AG20443 (cell line): ENCODE measurements around the gene CD44.
"Not testable (repeated sequence)": the region's sequence is repeated elsewhere in the genome, so short reads cannot be mapped to it uniquely, and the experiment has no call there.

Source experiments
- DNase-seq: peaks from one replicate; pipeline ENCODE4 v3.0.0; 2012; ENCODE audit warnings: low spot score, mixed read lengths

The CD44 gene

GRCh38 chr11:35138943-35139721, at the start of gene CD44:
CD44 (plus strand) TSS chr11:35139171; CDS start chr11:35139304, 133 bp downstream.
- DNase-seq, result peak; percentile 95

GRCh38 chr11:35089666-35090065, 49.3 kb upstream of the CD44 start:
- no peak for DNase-seq

GRCh38 chr11:35090125-35090524, 48.8 kb upstream of the CD44 start:
- no peak for DNase-seq

- DNase-seq, result not testable (repeated sequence)
Observed at GRCh38 chr11:35090991-35091390, 48.0 kb upstream of the CD44 start.

GRCh38 chr11:35096723-35097122, 42.2 kb upstream of the CD44 start:
- DNase-seq, result no peak

GRCh38 chr11:35097814-35098455, 41.0 kb upstream of the CD44 start:
- no peak for DNase-seq

- DNase-seq, result no peak
Observed at GRCh38 chr11:35098855-35099254, 40.1 kb upstream of the CD44 start.

GRCh38 chr11:35099278-35100012, 39.5 kb upstream of the CD44 start:
- DNase-seq, result peak; percentile 60

GRCh38 chr11:35100013-35100383, 39.0 kb upstream of the CD44 start:
- peak; percentile 79 for DNase-seq

GRCh38 chr11:35101223-35101622, 37.7 kb upstream of the CD44 start:
- no peak for DNase-seq

GRCh38 chr11:35102267-35102666, 36.7 kb upstream of the CD44 start:
- DNase-seq, result no peak

GRCh38 chr11:35103366-35104208, 35.4 kb upstream of the CD44 start:
- DNase-seq, result no peak

GRCh38 chr11:35104655-35105054, 34.3 kb upstream of the CD44 start:
- no peak for DNase-seq

GRCh38 chr11:35105319-35106079, 33.5 kb upstream of the CD44 start:
- peak; percentile 37 for DNase-seq

GRCh38 chr11:35106595-35106994, 32.4 kb upstream of the CD44 start:
- no peak for DNase-seq

- DNase-seq, result no peak
Observed at GRCh38 chr11:35107861-35108260, 31.1 kb upstream of the CD44 start.

GRCh38 chr11:35108336-35108735, 30.6 kb upstream of the CD44 start:
- DNase-seq, result not testable (repeated sequence)

- no peak for DNase-seq
Observed at GRCh38 chr11:35109041-35109440, 29.9 kb upstream of the CD44 start.

GRCh38 chr11:35109827-35110226, 29.1 kb upstream of the CD44 start:
- DNase-seq, result no peak

- peak; percentile 86 for DNase-seq
Observed at GRCh38 chr11:35111161-35112055, 27.6 kb upstream of the CD44 start.
